HCT116 (cell line): ENCODE results near the gene PROX1. TPM values are rescaled to one million over a fixed set of nuclear protein-coding genes. Genes with fewer than 3 reads are reported as not detected.

ENCODE experiments used
- ATAC-seq: fragments of 200-7000 bp; cut with Tn5 transposase; 2 replicates; pipeline ENCODE4 v1.9.1; 2020; ENCODE audit warnings: mild to moderate bottlenecking, moderate library complexity
- BruUV-seq: library from RNA; stranded (reverse); fragments of 400-500 nt; replicated peaks from 2 replicates; lab custom pipeline; 2021; lab: Mats Ljungman, UMichigan
- CTCF ChIA-PET: fragments of 300-600 bp; sonication (Branson Sonifier 250); formaldehyde crosslinking; loops from one replicate; lab custom pipeline; 2021; ENCODE audit warnings: antibody characterized with exemption; lab: Charles Lee
- POLR2A ChIA-PET: fragments of 300-600, 350-600 bp; sonication (Branson Sonifier 250); formaldehyde crosslinking; loops from one replicate; lab custom pipeline; 2021; ENCODE audit warnings: antibody characterized with exemption; lab: Charles Lee
- RAD21 ChIA-PET, 2 experiments: fragments of 300-600 bp; sonication (Branson Sonifier 250); formaldehyde crosslinking; loops; one replicate each; lab custom pipeline; 2023; ENCODE audit warnings: low total read pairs in 2 of 2; ENCODE audit not compliant: uncharacterized antibody in 2 of 2, unreplicated experiment in 2 of 2, low non-redundant PET in 1 of 2; lab: Charles Lee
- DNase-seq: peaks from one replicate; pipeline ENCODE4 v3.0.0-alpha.2; 2010; ENCODE audit warnings: low read depth, low spot score
- H2AFZ ChIP-seq: fragments of 200-600 bp; shearing (Covaris generic), sonication (generic); 2 replicates; pipeline ENCODE4 v1.6.1; 2017; ENCODE audit warnings: low read depth, mixed run types, mixed read lengths, antibody characterized with exemption, low read length; ENCODE audit not compliant: poor library complexity, severe bottlenecking
- H3K27ac ChIP-seq: 2 replicates; pipeline ENCODE4 v1.5.1; 2012; ENCODE audit warnings: low read depth, low read length
- H3K27me3 ChIP-seq: fragments of 200-600 bp; sonication (generic); 2 replicates; pipeline ENCODE4 v1.6.1; 2016; ENCODE audit warnings: mixed run types, low read length, mixed read lengths; ENCODE audit not compliant: insufficient read depth
- H3K36me3 ChIP-seq, 2 experiments: fragments of 200-500 bp in 1 of 2; fragments of 200-600 bp in 1 of 2; sonication (Bioruptor generic) in 1 of 2; sonication (generic) in 1 of 2; 2 replicates each; pipeline versions ENCODE4 v1.5.1 to v1.6.1; 2014 to 2016; ENCODE audit warnings: low read length in 2 of 2, inconsistent platforms in 1 of 2, mixed read lengths in 1 of 2, mixed run types in 1 of 2; ENCODE audit not compliant: insufficient read depth in 2 of 2, control insufficient read depth in 1 of 2
- H3K4me1 ChIP-seq, 2 experiments: fragments of 200-600 bp in 1 of 2; sonication (generic) in 1 of 2; 2 replicates each; pipeline versions ENCODE4 v1.5.1 to v1.6.1; 2012 to 2017; ENCODE audit warnings: low read length in 2 of 2, inconsistent platforms in 1 of 2, mild to moderate bottlenecking in 1 of 2, mixed read lengths in 1 of 2, mixed run types in 1 of 2, moderate library complexity in 1 of 2; ENCODE audit not compliant: insufficient read depth in 2 of 2, control insufficient read depth in 1 of 2
- H3K4me2 ChIP-seq: fragments of 200-600 bp; sonication (generic); 2 replicates; pipeline ENCODE4 v1.6.1; 2017; ENCODE audit warnings: mixed run types, low read length, mixed read lengths
- H3K4me3 ChIP-seq, 2 experiments: fragments of 200-600 bp in 1 of 2; sonication (generic) in 1 of 2; replicated peaks in 1 of 2; 2 replicates each; pipeline ENCODE4 v1.5.1; 2011 to 2016; ENCODE audit warnings: low read length in 2 of 2, control low read depth in 1 of 2, low read depth in 1 of 2, mild to moderate bottlenecking in 1 of 2, mixed read lengths in 1 of 2, mixed run types in 1 of 2
- H3K79me2 ChIP-seq: fragments of 200-600 bp; sonication (generic); 2 replicates; pipeline ENCODE4 v1.6.1; 2017; ENCODE audit warnings: mild to moderate bottlenecking, mixed run types, low read length, moderate library complexity, mixed read lengths; ENCODE audit not compliant: insufficient read depth
- H3K9ac ChIP-seq: fragments of 200-600 bp; sonication (generic); 2 replicates; pipeline ENCODE4 v1.6.1; 2016; ENCODE audit warnings: low read length, mixed read lengths
- H3K9me2 ChIP-seq: fragments of 200-600 bp; sonication (generic), shearing (Covaris generic); 2 replicates; pipeline ENCODE4 v1.6.1; 2017; ENCODE audit warnings: mixed run types, mild to moderate bottlenecking, moderate library complexity; ENCODE audit not compliant: insufficient read depth
- H3K9me3 ChIP-seq, 2 experiments: fragments of 200-500 bp in 1 of 2; fragments of 200-600 bp in 1 of 2; sonication (Bioruptor generic) in 1 of 2; sonication (generic) in 1 of 2; 2 replicates each; pipeline ENCODE4 v1.6.1; 2014 to 2017; ENCODE audit warnings: low read length in 2 of 2, mixed read lengths in 2 of 2, inconsistent platforms in 1 of 2, low read depth in 1 of 2, mild to moderate bottlenecking in 1 of 2, mixed run types in 1 of 2, moderate library complexity in 1 of 2; ENCODE audit not compliant: control insufficient read depth in 1 of 2, insufficient read depth in 1 of 2
- H4K20me1 ChIP-seq: fragments of 200-600 bp; sonication (generic), shearing (Covaris generic); 2 replicates; pipeline ENCODE4 v1.6.1; 2017; ENCODE audit warnings: mixed run types, mild to moderate bottlenecking, moderate library complexity; ENCODE audit not compliant: insufficient read depth
- CBX3 ChIP-seq: IDR thresholded peaks from 2 replicates; pipeline ENCODE4 v1.6.1; 2012; ENCODE audit warnings: low read depth
- CEBPB ChIP-seq: IDR thresholded peaks from 2 replicates; pipeline ENCODE4 v1.6.1; 2012; ENCODE audit warnings: low read depth
- EGR1 ChIP-seq: IDR thresholded peaks from 2 replicates; pipeline ENCODE4 v1.6.1; 2012; ENCODE audit warnings: low read depth
- ELF1 ChIP-seq: IDR thresholded peaks from 2 replicates; pipeline ENCODE4 v1.6.1; 2012; ENCODE audit warnings: low read depth, borderline replicate concordance
- FOSL1 ChIP-seq: IDR thresholded peaks from 2 replicates; pipeline ENCODE4 v1.6.1; 2012; ENCODE audit warnings: low read depth
- POLR2AphosphoS5 ChIP-seq: IDR thresholded peaks from 2 replicates; pipeline ENCODE4 v1.6.1; 2011; ENCODE audit warnings: mild to moderate bottlenecking, low read depth, low read length, moderate library complexity
- RAD21 ChIP-seq: IDR thresholded peaks from 2 replicates; pipeline ENCODE4 v1.6.1; 2012; ENCODE audit warnings: low read depth, mild to moderate bottlenecking
- SIN3A ChIP-seq: IDR thresholded peaks from 2 replicates; pipeline ENCODE4 v1.6.1; 2012; ENCODE audit warnings: low read depth
- SP1 ChIP-seq: IDR thresholded peaks from 2 replicates; pipeline ENCODE4 v1.6.1; 2012; ENCODE audit warnings: low read depth
- TCF7L2 ChIP-seq: IDR thresholded peaks from 2 replicates; pipeline ENCODE4 v1.7.0; 2011; ENCODE audit warnings: borderline replicate concordance, inconsistent platforms; ENCODE audit not compliant: insufficient read depth, insufficient read length; ENCODE audit errors: extremely low read depth
- YY1 ChIP-seq: IDR thresholded peaks from 2 replicates; pipeline ENCODE4 v1.6.1; 2011; ENCODE audit warnings: low read length, low read depth, moderate library complexity, mild to moderate bottlenecking; ENCODE audit not compliant: insufficient replicate concordance; ENCODE audit errors: extremely low read depth
- intact Hi-C: fragments of 100-400 bp; cut with micrococcal nuclease; formaldehyde crosslinking; loops from 2 replicates; pipeline ENCODE4 v1.10.0; 2022
- total RNA-seq: library from RNA; stranded (reverse); gene quantifications from one replicate; pipeline ENCODE4 v1.2.1, GENCODE V29; 2021; ENCODE audit not compliant: unreplicated experiment
- TF ChIP-seq, protein P1 (sequence below), 3 experiments: fragments of 200-600 bp in 1 of 3; sonication (generic) in 1 of 3; IDR thresholded peaks in 2 of 3; conservative IDR thresholded peaks in 1 of 3; 2 replicates each; pipeline ENCODE4 v1.5.1; 2012 to 2017; ENCODE audit warnings: low read depth in 2 of 3, low read length in 2 of 3, antibody characterized with exemption in 1 of 3, borderline replicate concordance in 1 of 3, control low read depth in 1 of 3, mild to moderate bottlenecking in 1 of 3, mixed read lengths in 1 of 3, mixed run types in 1 of 3, moderate library complexity in 1 of 3; ENCODE audit not compliant: insufficient read depth in 1 of 3
- TF ChIP-seq, protein P2 (sequence below): IDR thresholded peaks from 2 replicates; pipeline ENCODE4 v1.6.1; 2012

PROX1 gene
- total RNA-seq, 1 experiment from 2014 or later: 0.22 TPM

DNA sequence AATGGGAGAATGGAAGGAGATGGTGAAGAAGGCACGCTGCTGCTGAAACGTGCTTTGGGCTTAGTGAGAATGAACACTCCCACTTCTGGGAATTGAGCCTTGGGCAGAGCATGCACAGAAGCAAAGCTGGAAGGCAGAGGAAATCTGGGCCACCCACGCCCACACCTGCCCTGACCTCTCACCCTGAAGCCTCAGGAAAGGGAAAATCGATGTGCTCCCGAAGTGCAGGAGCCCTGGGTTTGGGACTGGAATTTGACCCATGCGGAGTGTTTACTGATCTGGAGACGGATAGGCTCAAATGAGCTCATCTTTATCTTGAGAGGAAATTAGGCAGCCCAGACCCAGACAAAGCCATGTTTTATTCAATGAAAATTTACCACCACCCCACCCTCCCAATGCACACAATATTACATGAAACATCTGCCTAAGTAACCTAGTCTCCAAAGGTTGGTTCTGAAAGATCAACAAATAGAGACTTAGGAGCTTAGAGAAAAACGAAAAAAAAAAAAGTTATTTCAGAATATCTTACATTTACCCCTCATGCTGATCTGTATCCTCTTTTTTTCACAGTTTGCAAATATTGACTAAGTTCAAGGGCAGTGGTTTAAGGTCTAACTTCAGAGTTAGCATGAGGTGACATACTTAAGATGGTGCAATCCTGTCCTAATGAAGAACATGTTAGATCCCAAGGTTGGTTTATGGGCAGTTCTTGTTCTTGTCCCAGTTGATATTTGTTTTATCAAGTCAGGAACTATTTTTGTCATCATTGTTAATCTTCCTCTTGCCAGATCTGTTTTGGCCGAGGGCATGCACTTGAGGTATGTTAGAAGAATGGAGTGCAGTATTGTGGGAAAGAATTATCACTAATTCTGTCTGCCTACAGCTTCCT, 63.0 kb downstream of the PROX1 start:
- no peak overlapping the region for H3K4me3 ChIP-seq
- BruUV-seq: no TSS peak
- H3K27me3 ChIP-seq: no peaks in the 10 kb centered on the region
- H3K9me2 ChIP-seq: no peaks in the 10 kb centered on the region
- ChIA-PET POLR2A (no interaction called here), RAD21 (no interaction called here), CTCF (no interaction called here)
- no peaks in the 10 kb centered on the region for H3K36me3 ChIP-seq
- no peak overlapping the region for H3K9ac ChIP-seq
- no peak for DNase-seq
- no peak overlapping the region for H2AFZ ChIP-seq
- no peaks in the 10 kb centered on the region for H3K9me3 ChIP-seq
- TF ChIP-seq CBX3 (no peak), FOSL1 (no peak), CEBPB (no peak)
- TF ChIP-seq, protein P1, sequence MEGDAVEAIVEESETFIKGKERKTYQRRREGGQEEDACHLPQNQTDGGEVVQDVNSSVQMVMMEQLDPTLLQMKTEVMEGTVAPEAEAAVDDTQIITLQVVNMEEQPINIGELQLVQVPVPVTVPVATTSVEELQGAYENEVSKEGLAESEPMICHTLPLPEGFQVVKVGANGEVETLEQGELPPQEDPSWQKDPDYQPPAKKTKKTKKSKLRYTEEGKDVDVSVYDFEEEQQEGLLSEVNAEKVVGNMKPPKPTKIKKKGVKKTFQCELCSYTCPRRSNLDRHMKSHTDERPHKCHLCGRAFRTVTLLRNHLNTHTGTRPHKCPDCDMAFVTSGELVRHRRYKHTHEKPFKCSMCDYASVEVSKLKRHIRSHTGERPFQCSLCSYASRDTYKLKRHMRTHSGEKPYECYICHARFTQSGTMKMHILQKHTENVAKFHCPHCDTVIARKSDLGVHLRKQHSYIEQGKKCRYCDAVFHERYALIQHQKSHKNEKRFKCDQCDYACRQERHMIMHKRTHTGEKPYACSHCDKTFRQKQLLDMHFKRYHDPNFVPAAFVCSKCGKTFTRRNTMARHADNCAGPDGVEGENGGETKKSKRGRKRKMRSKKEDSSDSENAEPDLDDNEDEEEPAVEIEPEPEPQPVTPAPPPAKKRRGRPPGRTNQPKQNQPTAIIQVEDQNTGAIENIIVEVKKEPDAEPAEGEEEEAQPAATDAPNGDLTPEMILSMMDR (IDR thresholded peaks at IDR 0.05 in 2 of 3, conservative IDR thresholded peaks at IDR 0.05 in 1 of 3; ENCODE audit: borderline replicate concordance in 1 of 3, insufficient read depth in 1 of 3, low read depth in 2 of 3, low read length in 2 of 3): no peak
- no peaks in the 10 kb centered on the region for H3K4me1 ChIP-seq
- no peak overlapping the region for H3K4me2 ChIP-seq
- no peaks in the 10 kb centered on the region for H3K79me2 ChIP-seq
- no peak for ATAC-seq
- intact Hi-C loops: no loop called here
- no peaks in the 10 kb centered on the region for H4K20me1 ChIP-seq
- H3K27ac ChIP-seq: no peak overlapping the region

DNA sequence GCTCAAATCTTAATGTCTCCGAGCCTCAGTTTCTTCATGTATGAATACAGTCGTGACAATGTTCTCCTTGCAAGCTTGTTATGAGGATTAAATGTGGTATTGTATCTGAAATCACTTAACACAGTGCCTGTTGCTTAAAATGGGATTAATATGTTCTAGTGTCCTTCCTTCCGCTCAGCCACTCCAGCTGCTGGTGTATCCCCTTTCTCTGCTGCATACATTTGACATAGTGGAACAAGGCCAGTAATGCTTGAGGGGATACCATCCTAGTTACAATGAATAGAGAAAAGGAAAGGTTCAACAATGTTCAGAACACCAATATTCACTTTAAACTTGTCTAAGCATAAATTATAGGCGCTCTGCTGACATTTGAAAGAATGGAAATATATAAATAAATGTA, 64.0 kb downstream of the PROX1 start:
- Histone ChIP-seq H3K4me2 (no peak overlapping the region), H3K27ac (no peak overlapping the region), H4K20me1 (no peaks in the 10 kb centered on the region), H3K9me2 (no peaks in the 10 kb centered on the region), H3K4me1 (no peaks in the 10 kb centered on the region), H3K9me3 (no peaks in the 10 kb centered on the region), H3K9ac (no peak overlapping the region), H3K36me3 (no peaks in the 10 kb centered on the region), H3K27me3 (no peaks in the 10 kb centered on the region), H2AFZ (no peak overlapping the region), H3K4me3 (no peak overlapping the region), H3K79me2 (no peaks in the 10 kb centered on the region)
- ATAC-seq: no peak
- BruUV-seq: no TSS peak
- intact Hi-C loops: no loop called here
- RAD21 ChIA-PET: no interaction called here
- POLR2A ChIA-PET: no interaction called here
- no peak for DNase-seq
- CTCF ChIA-PET: no interaction called here
- TF ChIP-seq, protein P2, sequence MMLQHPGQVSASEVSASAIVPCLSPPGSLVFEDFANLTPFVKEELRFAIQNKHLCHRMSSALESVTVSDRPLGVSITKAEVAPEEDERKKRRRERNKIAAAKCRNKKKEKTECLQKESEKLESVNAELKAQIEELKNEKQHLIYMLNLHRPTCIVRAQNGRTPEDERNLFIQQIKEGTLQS: no peak
- TF ChIP-seq RAD21 (no peak), YY1 (no peak), EGR1 (no peak), CEBPB (no peak), ELF1 (no peak), SP1 (no peak), TCF7L2 (no peak), POLR2AphosphoS5 (no peak), SIN3A (no peak), CBX3 (no peak), FOSL1 (no peak)
- TF ChIP-seq, protein P1 (IDR thresholded peaks at IDR 0.05 in 2 of 3, conservative IDR thresholded peaks at IDR 0.05 in 1 of 3; ENCODE audit: borderline replicate concordance in 1 of 3, insufficient read depth in 1 of 3, low read depth in 2 of 3, low read length in 2 of 3): no peak
